CMK (cell line): ENCODE measurements around the gene TSPAN15.
"Not testable (repeated sequence)": the region's sequence is repeated elsewhere in the genome, so short reads cannot be mapped to it uniquely, and the experiment has no call there.

ENCODE experiments used
- DNase-seq: peaks from one replicate; pipeline ENCODE4 v3.0.0-alpha.2; 2010; ENCODE audit warnings: low read depth

The TSPAN15 gene

GRCh38 chr10:69488149-69488844 is 37.0 kb downstream of the TSPAN15 start:
- DNase-seq: not testable (repeated sequence)

- DNase-seq: not testable (repeated sequence)
Measured at GRCh38 chr10:69488856-69489255, 37.6 kb downstream of the TSPAN15 start.

- DNase-seq: no peak
Measured at GRCh38 chr10:69489506-69490090, 38.3 kb downstream of the TSPAN15 start.

GRCh38 chr10:69490876-69491275 is 39.6 kb downstream of the TSPAN15 start:
- DNase-seq: no peak

- no peak for DNase-seq
Measured at GRCh38 chr10:69491611-69492010, 40.3 kb downstream of the TSPAN15 start.

GRCh38 chr10:69492091-69492745 is 41.0 kb downstream of the TSPAN15 start:
- no peak for DNase-seq

GRCh38 chr10:69492746-69493462 is 41.6 kb downstream of the TSPAN15 start:
- no peak for DNase-seq

GRCh38 chr10:69494626-69495558 is 43.6 kb downstream of the TSPAN15 start:
- DNase-seq: no peak

- DNase-seq: no peak
Measured at GRCh38 chr10:69495666-69496065, 44.4 kb downstream of the TSPAN15 start.

GRCh38 chr10:69496352-69497230 is 45.3 kb downstream of the TSPAN15 start:
- no peak for DNase-seq

GRCh38 chr10:69497231-69497561 is 45.9 kb downstream of the TSPAN15 start:
- no peak for DNase-seq

- no peak for DNase-seq
Measured at GRCh38 chr10:69497611-69498390, 46.5 kb downstream of the TSPAN15 start.

GRCh38 chr10:69498711-69499471 is 47.6 kb downstream of the TSPAN15 start:
- DNase-seq: no peak

GRCh38 chr10:69499726-69500689 is 48.7 kb downstream of the TSPAN15 start:
- no peak for DNase-seq

GRCh38 chr10:69500864-69501468 is 49.7 kb downstream of the TSPAN15 start:
- no peak for DNase-seq

GRCh38 chr10:69501657-69502056 is 50.4 kb downstream of the TSPAN15 start:
- DNase-seq: no peak

GRCh38 chr10:69502589-69502988 is 51.3 kb downstream of the TSPAN15 start:
- no peak for DNase-seq
